ENCODE data around the gene APCDD1. TPM values are rescaled to one million over a fixed set of nuclear protein-coding genes. Genes with fewer than 3 reads are reported as not detected.

The APCDD1 gene
- total RNA-seq, 1 donor from 2014 or later, result 4.4 TPM

- no peak overlapping the region for H2AFZ ChIP-seq (ENCODE audit: low read depth, low read length)
- H3K27ac Mint-ChIP-seq (ENCODE audit: unreplicated experiment), result no peak overlapping the region
- no peak for DNase-seq (ENCODE audit: low read depth)
- no peak overlapping the region for H3K27ac ChIP-seq (ENCODE audit: low read depth, low read length)
- no peaks in the 10 kb centered on the region for H3K79me2 ChIP-seq (ENCODE audit: insufficient read depth, low read length)
- H3K4me1 ChIP-seq (ENCODE audit: insufficient read depth, low read length), result no peaks in the 10 kb centered on the region
- H3K9me3 ChIP-seq (ENCODE audit: insufficient read depth, low read depth, low read length), result no peaks in the 10 kb centered on the region
- peaks cover 2% of the 10 kb centered on the region for H3K27me3 ChIP-seq (ENCODE audit: insufficient read depth, low read length)
- H3K36me3 ChIP-seq (ENCODE audit: insufficient read depth, low read length), result no peaks in the 10 kb centered on the region
- H3K9ac ChIP-seq (ENCODE audit: low read length), result no peak overlapping the region
- peaks cover 8% of the 10 kb centered on the region for H3K9me3 Mint-ChIP-seq (ENCODE audit: unreplicated experiment)
- FAIRE-seq, result no peak
- no peak overlapping the region for H3K4me2 ChIP-seq (ENCODE audit: low read length)
- H3K4me3 Mint-ChIP-seq (ENCODE audit: unreplicated experiment), result no peak overlapping the region
- H3K4me3 ChIP-seq (ENCODE audit: insufficient read depth, low read depth, low read length), result no peak overlapping the region
- no peaks in the 10 kb centered on the region for H4K20me1 ChIP-seq (ENCODE audit: insufficient read depth, low read length)
- no peak for TF ChIP-seq EZH2 (IDR thresholded peaks at IDR 0.05; ENCODE audit: insufficient read depth, low read length)
- TF ChIP-seq, protein P1, sequence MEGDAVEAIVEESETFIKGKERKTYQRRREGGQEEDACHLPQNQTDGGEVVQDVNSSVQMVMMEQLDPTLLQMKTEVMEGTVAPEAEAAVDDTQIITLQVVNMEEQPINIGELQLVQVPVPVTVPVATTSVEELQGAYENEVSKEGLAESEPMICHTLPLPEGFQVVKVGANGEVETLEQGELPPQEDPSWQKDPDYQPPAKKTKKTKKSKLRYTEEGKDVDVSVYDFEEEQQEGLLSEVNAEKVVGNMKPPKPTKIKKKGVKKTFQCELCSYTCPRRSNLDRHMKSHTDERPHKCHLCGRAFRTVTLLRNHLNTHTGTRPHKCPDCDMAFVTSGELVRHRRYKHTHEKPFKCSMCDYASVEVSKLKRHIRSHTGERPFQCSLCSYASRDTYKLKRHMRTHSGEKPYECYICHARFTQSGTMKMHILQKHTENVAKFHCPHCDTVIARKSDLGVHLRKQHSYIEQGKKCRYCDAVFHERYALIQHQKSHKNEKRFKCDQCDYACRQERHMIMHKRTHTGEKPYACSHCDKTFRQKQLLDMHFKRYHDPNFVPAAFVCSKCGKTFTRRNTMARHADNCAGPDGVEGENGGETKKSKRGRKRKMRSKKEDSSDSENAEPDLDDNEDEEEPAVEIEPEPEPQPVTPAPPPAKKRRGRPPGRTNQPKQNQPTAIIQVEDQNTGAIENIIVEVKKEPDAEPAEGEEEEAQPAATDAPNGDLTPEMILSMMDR (IDR thresholded peaks at IDR 0.05; ENCODE audit: insufficient read depth, low read depth, low read length), result no peak
- H3K27me3 Mint-ChIP-seq (ENCODE audit: low read depth, unreplicated experiment), result peaks cover 5% of the 10 kb centered on the region
- H3K4me1 Mint-ChIP-seq (ENCODE audit: low read depth, unreplicated experiment), result no peaks in the 10 kb centered on the region
- no peaks in the 10 kb centered on the region for H3K36me3 Mint-ChIP-seq (ENCODE audit: low read depth, unreplicated experiment)
Observed at GRCh38 chr18:10481831-10482230, 27.4 kb downstream of the APCDD1 start.

DNA sequence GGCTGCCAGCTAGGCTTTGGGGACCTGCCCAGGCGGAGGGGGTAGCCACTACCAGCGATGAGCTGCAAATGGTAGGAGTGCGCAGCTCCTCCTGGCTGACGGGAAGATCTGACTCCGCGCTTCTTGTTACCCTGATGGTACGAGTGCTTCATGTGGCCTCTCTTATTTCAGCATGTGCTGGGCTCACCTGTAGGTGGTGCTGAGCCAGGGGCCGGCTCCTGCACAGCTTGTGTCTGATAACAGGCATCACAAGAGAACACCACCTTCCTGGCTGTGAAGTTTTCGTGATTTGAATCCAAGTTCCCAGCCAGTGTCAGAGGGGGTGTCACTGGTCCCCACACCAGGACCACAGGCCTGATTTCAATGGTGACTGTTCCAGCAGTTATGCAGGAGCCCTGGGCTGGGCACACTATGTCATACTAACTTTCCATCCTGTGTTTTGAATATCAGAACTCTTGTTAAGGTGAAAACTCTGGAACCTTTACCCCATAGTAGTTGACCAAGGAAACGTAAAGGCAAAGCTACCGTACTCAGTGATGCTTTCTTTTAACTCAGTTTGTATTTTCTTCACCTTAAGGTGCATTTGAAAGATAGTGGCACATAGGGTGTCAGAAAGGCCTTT is 28.0 kb downstream of the APCDD1 start:
- no peak overlapping the region for H3K4me3 Mint-ChIP-seq (ENCODE audit: unreplicated experiment)

More for the DNA sequence above, 28.0 kb downstream of the APCDD1 start:
- Histone ChIP-seq H3K27me3 (ENCODE audit: insufficient read depth, low read length) (peaks cover 2% of the 10 kb centered on the region), H3K9ac (ENCODE audit: low read length) (no peak overlapping the region), H2AFZ (ENCODE audit: low read depth, low read length) (no peak overlapping the region), H3K4me2 (ENCODE audit: low read length) (no peak overlapping the region), H3K79me2 (ENCODE audit: insufficient read depth, low read length) (no peaks in the 10 kb centered on the region), H3K4me3 (ENCODE audit: insufficient read depth, low read depth, low read length) (no peak overlapping the region), H3K4me1 (ENCODE audit: insufficient read depth, low read length) (no peaks in the 10 kb centered on the region), H3K27ac (ENCODE audit: low read depth, low read length) (no peak overlapping the region), H4K20me1 (ENCODE audit: insufficient read depth, low read length) (no peaks in the 10 kb centered on the region), H3K36me3 (ENCODE audit: insufficient read depth, low read length) (no peaks in the 10 kb centered on the region), H3K9me3 (ENCODE audit: insufficient read depth, low read depth, low read length) (no peaks in the 10 kb centered on the region)
- FAIRE-seq (no peak), DNase-seq (ENCODE audit: low read depth) (no peak)
- no peak for TF ChIP-seq EZH2 (IDR thresholded peaks at IDR 0.05; ENCODE audit: insufficient read depth, low read length)
- TF ChIP-seq, protein P1 (IDR thresholded peaks at IDR 0.05; ENCODE audit: insufficient read depth, low read depth, low read length), result no peak
- no peaks in the 10 kb centered on the region for H3K36me3 Mint-ChIP-seq (ENCODE audit: low read depth, unreplicated experiment)
- H3K27ac Mint-ChIP-seq (ENCODE audit: unreplicated experiment), result no peak overlapping the region
- H3K4me1 Mint-ChIP-seq (ENCODE audit: low read depth, unreplicated experiment), result no peaks in the 10 kb centered on the region
- H3K27me3 Mint-ChIP-seq (ENCODE audit: low read depth, unreplicated experiment), result peaks cover 3% of the 10 kb centered on the region
- peaks cover 8% of the 10 kb centered on the region for H3K9me3 Mint-ChIP-seq (ENCODE audit: unreplicated experiment)

Measured in astrocyte (in vitro differentiated cells and primary cell).